ENCODE results near the gene PTPN22.
A peak's percentile ranks its signal among the peaks of the same experiment; 100 is the strongest.

The PTPN22 gene

GRCh38 chr1:113788802-113789201, 82.7 kb downstream of the PTPN22 start:
- Mint-ChIP-seq H3K27me3 (no peaks in the 10 kb centered on the region), H3K9me3 (no peaks in the 10 kb centered on the region), H3K4me1 (peaks cover 31 to 66% of the 10 kb centered on the region in 2 donors), H3K36me3 (peaks cover 26 to 44% of the 10 kb centered on the region in 2 donors), H3K4me3 (no peak overlapping the region), H3K27ac (no peak overlapping the region)
- DNase-seq, result no peak
- no peak for ATAC-seq (replicated peaks)

- Mint-ChIP-seq H3K36me3 (peaks cover 21 to 43% of the 10 kb centered on the region in 2 donors), H3K4me3 (no peak overlapping the region), H3K9me3 (no peaks in the 10 kb centered on the region), H3K27me3 (no peaks in the 10 kb centered on the region), H3K27ac (peak overlapping the region; percentile 27), H3K4me1 (peaks cover 36 to 65% of the 10 kb centered on the region in 2 donors)
- ATAC-seq (replicated peaks) (no peak), DNase-seq (no peak)
Measured at GRCh38 chr1:113787663-113788062, 83.8 kb downstream of the PTPN22 start.

- Mint-ChIP-seq H3K9me3 (no peaks in the 10 kb centered on the region), H3K36me3 (peaks cover 19 to 40% of the 10 kb centered on the region in 2 donors)
Measured at GRCh38 chr1:113786069-113786468, 85.4 kb downstream of the PTPN22 start.

GRCh38 chr1:113784104-113784779, 87.3 kb downstream of the PTPN22 start:
- peaks cover 14 to 31% of the 10 kb centered on the region in 2 donors for H3K36me3 Mint-ChIP-seq
- H3K4me1 Mint-ChIP-seq, result peaks cover 27 to 44% of the 10 kb centered on the region in 2 donors
- H3K27me3 Mint-ChIP-seq, result no peaks in the 10 kb centered on the region
- peak; percentile 68 to 75 for ATAC-seq (replicated peaks)
- no peaks in the 10 kb centered on the region for H3K9me3 Mint-ChIP-seq
- H3K4me3 Mint-ChIP-seq, result peak overlapping the region; percentile 14 to 57
- peak overlapping the region; percentile 88 for H3K27ac Mint-ChIP-seq
- DNase-seq, result no peak

More at GRCh38 chr1:113786069-113786468, 85.4 kb downstream of the PTPN22 start:
- no peak overlapping the region for H3K27ac Mint-ChIP-seq
- ATAC-seq (replicated peaks) (no peak), DNase-seq (no peak)
- H3K4me3 Mint-ChIP-seq, result no peak overlapping the region
- H3K4me1 Mint-ChIP-seq, result peaks cover 31 to 56% of the 10 kb centered on the region in 2 donors
- H3K27me3 Mint-ChIP-seq, result no peaks in the 10 kb centered on the region

GRCh38 chr1:113783254-113784103, 88.0 kb downstream of the PTPN22 start:
- peaks cover 29 to 36% of the 10 kb centered on the region in 2 donors for H3K4me1 Mint-ChIP-seq
- H3K27me3 Mint-ChIP-seq, result no peaks in the 10 kb centered on the region
- peak overlapping the region; percentile 14 to 57 for H3K4me3 Mint-ChIP-seq
- ATAC-seq (replicated peaks), result peak; percentile 98
- peak overlapping the region; percentile 88 for H3K27ac Mint-ChIP-seq
- peaks cover 0 to 1% of the 10 kb centered on the region in 2 donors for H3K9me3 Mint-ChIP-seq
- peaks cover 17 to 32% of the 10 kb centered on the region in 2 donors for H3K36me3 Mint-ChIP-seq
- peak; percentile 15 for DNase-seq

- peaks cover 16 to 27% of the 10 kb centered on the region in 2 donors for H3K36me3 Mint-ChIP-seq
- DNase-seq (no peak), ATAC-seq (replicated peaks) (no peak)
- peaks cover 25 to 26% of the 10 kb centered on the region in 2 donors for H3K4me1 Mint-ChIP-seq
- H3K9me3 Mint-ChIP-seq, result peaks cover 0 to 2% of the 10 kb centered on the region in 2 donors
- H3K27me3 Mint-ChIP-seq, result no peaks in the 10 kb centered on the region
- no peak overlapping the region for H3K27ac Mint-ChIP-seq
- H3K4me3 Mint-ChIP-seq, result no peak overlapping the region
Measured at GRCh38 chr1:113782406-113782805, 89.1 kb downstream of the PTPN22 start.

GRCh38 chr1:113780374-113781146, 91.0 kb downstream of the PTPN22 start:
- Mint-ChIP-seq H3K27ac (no peak overlapping the region), H3K4me3 (no peak overlapping the region), H3K4me1 (peaks cover 16 to 20% of the 10 kb centered on the region in 2 donors), H3K36me3 (peaks cover 15 to 16% of the 10 kb centered on the region in 2 donors), H3K9me3 (peaks cover 0 to 2% of the 10 kb centered on the region in 2 donors), H3K27me3 (no peaks in the 10 kb centered on the region)
- no peak for DNase-seq
- no peak for ATAC-seq (replicated peaks)

- Mint-ChIP-seq H3K27ac (no peak overlapping the region), H3K4me1 (peaks cover 14 to 18% of the 10 kb centered on the region in 2 donors)
Measured at GRCh38 chr1:113779542-113779941, 92.0 kb downstream of the PTPN22 start.

GRCh38 chr1:113777561-113777960, 94.0 kb downstream of the PTPN22 start:
- peaks cover 14 to 16% of the 10 kb centered on the region in 2 donors for H3K36me3 Mint-ChIP-seq
- H3K9me3 Mint-ChIP-seq, result peaks cover 0 to 2% of the 10 kb centered on the region in 2 donors
- no peak overlapping the region for H3K4me3 Mint-ChIP-seq
- H3K4me1 Mint-ChIP-seq, result peaks cover 0 to 6% of the 10 kb centered on the region in 2 donors
- DNase-seq, result no peak
- ATAC-seq (replicated peaks), result no peak
- no peaks in the 10 kb centered on the region for H3K27me3 Mint-ChIP-seq
- H3K27ac Mint-ChIP-seq, result no peak overlapping the region

More at GRCh38 chr1:113779542-113779941, 92.0 kb downstream of the PTPN22 start:
- ATAC-seq (replicated peaks) (no peak), DNase-seq (no peak)
- Mint-ChIP-seq H3K36me3 (peaks cover 15 to 19% of the 10 kb centered on the region in 2 donors), H3K9me3 (peaks cover 0 to 2% of the 10 kb centered on the region in 2 donors), H3K4me3 (no peak overlapping the region), H3K27me3 (no peaks in the 10 kb centered on the region)

GRCh38 chr1:113770031-113770430, 101.5 kb downstream of the PTPN22 start:
- DNase-seq, result no peak

GRCh38 chr1:113769601-113769970, 101.9 kb downstream of the PTPN22 start:
- DNase-seq, result no peak
- H3K36me3 Mint-ChIP-seq, result peaks cover 28 to 30% of the 10 kb centered on the region in 2 donors
- H3K4me3 Mint-ChIP-seq, result no peak overlapping the region
- ATAC-seq (replicated peaks), result no peak
- peaks cover 8 to 19% of the 10 kb centered on the region in 2 donors for H3K4me1 Mint-ChIP-seq
- no peak overlapping the region for H3K27ac Mint-ChIP-seq
- no peaks in the 10 kb centered on the region for H3K27me3 Mint-ChIP-seq
- H3K9me3 Mint-ChIP-seq, result no peaks in the 10 kb centered on the region

More at GRCh38 chr1:113770031-113770430, 101.5 kb downstream of the PTPN22 start:
- H3K9me3 Mint-ChIP-seq, result no peaks in the 10 kb centered on the region
- H3K36me3 Mint-ChIP-seq, result peaks cover 28 to 30% of the 10 kb centered on the region in 2 donors
- no peak overlapping the region for H3K27ac Mint-ChIP-seq
- peaks cover 8 to 19% of the 10 kb centered on the region in 2 donors for H3K4me1 Mint-ChIP-seq
- no peak for ATAC-seq (replicated peaks)
- no peaks in the 10 kb centered on the region for H3K27me3 Mint-ChIP-seq
- H3K4me3 Mint-ChIP-seq, result no peak overlapping the region

- H3K36me3 Mint-ChIP-seq, result peaks cover 30% of the 10 kb centered on the region in 2 donors
- peaks cover 8 to 19% of the 10 kb centered on the region in 2 donors for H3K4me1 Mint-ChIP-seq
Measured at GRCh38 chr1:113768916-113769600, 102.5 kb downstream of the PTPN22 start.

More at GRCh38 chr1:113768916-113769600, 102.5 kb downstream of the PTPN22 start:
- DNase-seq (no peak), ATAC-seq (replicated peaks) (no peak)
- no peak overlapping the region for H3K4me3 Mint-ChIP-seq
- H3K9me3 Mint-ChIP-seq, result no peaks in the 10 kb centered on the region
- H3K27ac Mint-ChIP-seq, result no peak overlapping the region
- H3K27me3 Mint-ChIP-seq, result no peaks in the 10 kb centered on the region
